Small intestine (tissue), 7 donors: ENCODE data around the gene TMED10. TPM values are rescaled to one million over a fixed set of nuclear protein-coding genes. Genes with fewer than 3 reads are reported as not detected.

ENCODE experiments used
- DNase-seq, 2 donors: peaks; one replicate each; pipeline versions ENCODE4 v3.0.0 to v3.0.0-alpha.2; 2013
- FAIRE-seq: peaks from 2 replicates; lab custom pipeline; 2012; peaks lifted over from hg19 to GRCh38; lab: Jason Lieb, UNC
- H3K27ac ChIP-seq, 3 donors: one replicate each; pipeline ENCODE4 v1.5.1; 2013; ENCODE audit warnings: low read length in 2 of 3, mild to moderate bottlenecking in 2 of 3, control low read depth in 1 of 3, inconsistent platforms in 1 of 3, low read depth in 1 of 3, moderate library complexity in 1 of 3
- H3K27me3 ChIP-seq, 3 donors: one replicate each; pipeline ENCODE4 v1.6.1; 2013; ENCODE audit warnings: low read length in 3 of 3, inconsistent platforms in 1 of 3; ENCODE audit not compliant: control insufficient read depth in 3 of 3, insufficient read depth in 3 of 3
- H3K36me3 ChIP-seq, 3 donors: one replicate each; pipeline ENCODE4 v1.6.1; 2013; ENCODE audit warnings: low read length in 3 of 3, inconsistent platforms in 1 of 3, low read depth in 1 of 3, mild to moderate bottlenecking in 1 of 3, moderate library complexity in 1 of 3; ENCODE audit not compliant: control insufficient read depth in 3 of 3, insufficient read depth in 2 of 3
- H3K4me1 ChIP-seq, 3 donors: one replicate each; pipeline ENCODE4 v1.6.1; 2013; ENCODE audit warnings: low read length in 2 of 3, inconsistent platforms in 1 of 3, low read depth in 1 of 3, mild to moderate bottlenecking in 1 of 3, moderate library complexity in 1 of 3; ENCODE audit not compliant: control insufficient read depth in 3 of 3, insufficient read depth in 2 of 3
- H3K4me3 ChIP-seq, 3 donors: one replicate each; pipeline ENCODE4 v1.5.1; 2013; ENCODE audit warnings: low read length in 3 of 3, control low read depth in 1 of 3, inconsistent platforms in 1 of 3, low read depth in 1 of 3, mild to moderate bottlenecking in 1 of 3, moderate library complexity in 1 of 3
- H3K9me3 ChIP-seq, 2 donors: one replicate each; pipeline ENCODE4 v1.6.1; 2013; ENCODE audit warnings: low read depth in 1 of 2, low read length in 1 of 2; ENCODE audit not compliant: control insufficient read depth in 2 of 2, insufficient read depth in 1 of 2
- WGBS, 3 donors: extraction: QIAGEN DNeasy Blood & Tissue Kit; methylation state at CpG; one replicate each; pipeline ENCODE4 v1.1.7; 2013; 5-methylcytosine and 5-hydroxymethylcytosine counted together
- polyA plus RNA-seq, 4 donors: library from polyadenylated mRNA; stranded (reverse) in 3 of 4; unstranded in 1 of 4; fragments of 200-250 nt in 3 of 4; fragments of 120-200 nt in 1 of 4; gene quantifications; one replicate each; pipeline versions ENCODE4 v1.2.1 to v1.2.3, GENCODE V29; 2013
- donor health status: healthy with polysubstance abuse.
- donor health status: control.
- donor health status: control.
- donor health status: Bipolar disorder and iron deficiency.
- donor health status: healthy.

The TMED10 gene
- polyA plus RNA-seq, 4 donors: 26.4 to 260 (median 135) TPM

DNA sequence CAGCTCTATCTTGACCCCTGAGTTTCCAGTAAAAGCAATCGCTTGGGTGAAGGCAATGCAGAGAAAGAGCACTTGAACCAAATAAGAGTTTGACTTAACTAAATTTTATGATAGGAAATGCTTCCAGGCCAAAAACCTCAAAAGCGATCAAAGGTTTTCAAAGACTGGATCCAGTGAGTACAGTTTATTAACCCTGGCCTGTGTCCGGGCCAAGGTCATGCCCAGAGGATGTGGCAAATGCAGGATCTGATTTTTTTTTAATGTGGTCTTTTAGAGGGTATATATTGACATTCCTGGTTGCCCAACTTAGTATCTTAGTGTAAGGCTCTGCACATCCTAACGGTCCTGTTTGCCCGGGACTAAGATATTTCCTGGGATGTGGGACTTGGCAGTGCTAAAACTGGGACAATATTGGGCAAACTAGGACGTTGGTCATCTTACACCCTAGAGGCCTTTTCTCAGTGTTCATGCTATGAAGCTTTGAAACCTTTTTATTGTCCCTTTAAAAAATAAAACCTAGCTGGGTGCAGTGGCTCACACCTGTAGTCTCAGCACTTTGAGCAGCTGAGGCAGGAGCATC, 40.1 kb upstream of the TMED10 start:
- Histone ChIP-seq H3K9me3 (no peaks in the 10 kb centered on the region), H3K27ac (no peak overlapping the region)
- no peak for FAIRE-seq

DNA sequence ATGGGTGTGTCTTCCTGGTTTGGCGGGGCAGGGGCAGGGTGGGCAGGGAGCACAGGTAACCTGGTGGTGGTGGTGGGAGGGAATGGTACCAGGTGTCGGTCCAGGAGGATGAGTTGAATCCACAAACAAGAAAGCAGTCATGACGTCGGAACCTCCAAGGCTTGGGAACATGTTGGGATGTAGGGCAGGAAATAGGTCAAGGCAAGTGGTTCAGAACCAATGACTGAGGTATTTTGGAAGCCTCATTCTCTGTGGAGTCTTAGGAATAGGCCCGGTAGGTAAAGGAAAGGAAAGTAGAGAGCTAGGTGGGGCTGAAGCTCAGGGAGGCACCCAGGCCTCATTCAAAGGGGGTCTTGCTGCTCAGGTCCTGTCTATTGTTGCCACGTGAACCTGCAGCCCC, 39.1 kb upstream of the TMED10 start:
- Histone ChIP-seq H3K4me3 (no peak overlapping the region), H3K9me3 (no peaks in the 10 kb centered on the region), H3K36me3 (no peaks in the 10 kb centered on the region), H3K27ac (no peak overlapping the region), H3K27me3 (peaks cover 0 to 2% (median 0%) of the 10 kb centered on the region in 3 donors), H3K4me1 (no peaks in the 10 kb centered on the region)
- 84 to 97% (median 87%) methylated on average over 6 of the region's 6 CpGs for WGBS, 3 donors
- FAIRE-seq: no peak
- DNase-seq: no peak

More for the DNA sequence above, 40.1 kb upstream of the TMED10 start:
- no peak for DNase-seq
- Histone ChIP-seq H3K4me3 (no peak overlapping the region), H3K4me1 (no peaks in the 10 kb centered on the region), H3K27me3 (peaks cover 0 to 2% (median 0%) of the 10 kb centered on the region in 3 donors), H3K36me3 (no peaks in the 10 kb centered on the region)
- 77 to 88% (median 84%) methylated on average over 6 of the region's 6 CpGs for WGBS, 3 donors

DNA sequence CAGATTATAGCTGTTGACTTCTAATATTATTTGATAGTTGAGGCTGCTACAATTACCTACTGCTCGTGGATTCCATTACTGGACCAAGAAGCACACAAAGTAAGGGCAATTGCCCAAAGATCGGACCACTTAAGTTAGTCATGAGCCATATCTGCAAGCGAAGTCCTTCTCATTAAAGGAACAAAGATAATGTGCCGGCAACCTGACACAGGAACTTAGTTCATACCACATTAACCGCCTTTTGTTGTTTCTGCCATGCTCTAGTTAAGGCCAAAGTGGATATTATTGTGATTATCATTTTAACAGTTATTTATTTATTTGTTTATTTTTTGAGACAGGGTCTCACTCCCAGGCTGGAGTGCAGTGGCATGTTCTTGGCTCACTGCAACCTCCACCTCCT, 38.1 kb upstream of the TMED10 start:
- Histone ChIP-seq H3K36me3 (no peaks in the 10 kb centered on the region), H3K4me3 (no peak overlapping the region), H3K27ac (no peak overlapping the region), H3K9me3 (no peaks in the 10 kb centered on the region), H3K27me3 (peaks cover 0 to 2% (median 0%) of the 10 kb centered on the region in 3 donors), H3K4me1 (no peaks in the 10 kb centered on the region)
- WGBS, 3 donors: 92 to 94% (median 94%) methylated on average over 5 of the region's 5 CpGs
- no peak for DNase-seq
- no peak for FAIRE-seq

DNA sequence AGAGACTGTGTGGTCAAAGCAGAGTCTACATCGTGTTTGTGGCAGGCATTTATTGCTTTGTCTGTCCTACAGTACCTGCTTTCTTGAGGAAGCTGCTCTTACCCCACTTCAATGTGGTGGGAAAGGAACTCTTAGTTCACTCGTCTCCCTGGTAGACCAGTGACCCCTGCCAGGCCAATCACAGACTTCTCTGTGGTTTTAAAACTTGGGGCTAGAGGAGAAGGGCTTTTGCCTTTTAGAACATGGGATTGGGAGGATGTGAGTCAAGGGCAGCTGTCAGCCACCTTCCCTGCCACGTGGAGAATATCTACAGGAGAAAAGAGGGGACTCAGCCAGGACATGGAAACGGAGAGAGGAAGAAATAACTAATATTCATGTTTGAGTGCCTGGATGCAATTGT, 36.8 kb upstream of the TMED10 start:
- Histone ChIP-seq H3K4me3 (no peak overlapping the region), H3K9me3 (no peaks in the 10 kb centered on the region), H3K27ac (no peak overlapping the region), H3K4me1 (peaks cover 0 to 9% (median 0%) of the 10 kb centered on the region in 3 donors), H3K36me3 (no peaks in the 10 kb centered on the region), H3K27me3 (peaks cover 0 to 2% (median 0%) of the 10 kb centered on the region in 3 donors)
- DNase-seq (no peak), FAIRE-seq (no peak)
- 61 to 77% (median 61%) methylated on average over 4 of the region's 4 CpGs for WGBS, 3 donors

DNA sequence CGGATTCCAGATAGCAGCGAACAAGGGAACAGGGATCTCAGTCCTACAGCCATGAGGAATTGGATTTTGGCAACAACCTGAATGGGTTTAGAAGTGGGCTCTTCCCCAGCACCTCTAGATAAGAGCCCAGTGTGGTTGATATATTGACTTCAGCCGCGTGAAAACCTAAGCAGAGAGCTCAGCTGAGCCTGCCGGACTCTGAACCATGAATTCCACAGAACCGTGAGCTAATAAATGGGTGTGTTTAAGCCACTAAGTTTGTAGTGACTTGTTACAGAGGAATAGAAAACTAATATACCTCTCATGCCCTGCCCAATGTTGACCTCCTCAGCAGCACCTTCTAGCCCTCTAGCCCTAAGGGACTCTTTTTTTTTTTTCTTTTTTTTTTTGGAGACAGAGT, 32.4 kb upstream of the TMED10 start:
- DNase-seq: peak; percentile 85 to 92
- no peak overlapping the region for H3K4me3 ChIP-seq

DNA sequence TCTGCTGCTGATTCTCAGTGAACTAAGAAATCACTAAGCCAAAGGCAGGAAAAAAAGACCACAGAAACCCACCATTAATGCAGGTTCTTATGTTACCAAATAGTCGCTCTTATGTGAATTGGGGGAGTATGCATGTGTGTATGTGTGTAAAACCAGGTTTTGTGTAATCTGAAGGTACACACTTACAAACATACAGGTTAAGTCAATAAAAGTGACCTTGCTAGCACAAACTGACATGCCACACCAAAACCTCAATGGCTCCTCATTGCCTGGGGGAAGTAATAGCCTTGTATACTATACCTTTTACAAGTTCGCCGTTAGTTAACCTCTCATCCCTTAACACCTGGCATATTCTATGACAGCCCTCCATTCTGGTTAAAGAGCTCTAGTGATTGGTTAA, 29.8 kb upstream of the TMED10 start:
- DNase-seq (no peak), FAIRE-seq (no peak)
- Histone ChIP-seq H3K9me3 (no peaks in the 10 kb centered on the region), H3K4me3 (no peak overlapping the region), H3K27ac (no peak overlapping the region), H3K36me3 (no peaks in the 10 kb centered on the region), H3K4me1 (peaks cover 0 to 47% (median 7%) of the 10 kb centered on the region in 3 donors), H3K27me3 (no peaks in the 10 kb centered on the region)
- WGBS, 3 donors: 87 to 97% (median 95%) methylated on average over 3 of the region's 3 CpGs

More for the DNA sequence above, 32.4 kb upstream of the TMED10 start:
- no peaks in the 10 kb centered on the region for H3K27me3 ChIP-seq
- no peak for FAIRE-seq
- H3K4me1 ChIP-seq: peaks cover 0 to 26% (median 2%) of the 10 kb centered on the region in 3 donors
- H3K9me3 ChIP-seq: no peaks in the 10 kb centered on the region
- WGBS, 3 donors: 38 to 77% (median 63%) methylated on average over 6 of the region's 6 CpGs
- no peaks in the 10 kb centered on the region for H3K36me3 ChIP-seq
- H3K27ac ChIP-seq: peak overlapping the region; percentile 36 to 85 (median 72)

DNA sequence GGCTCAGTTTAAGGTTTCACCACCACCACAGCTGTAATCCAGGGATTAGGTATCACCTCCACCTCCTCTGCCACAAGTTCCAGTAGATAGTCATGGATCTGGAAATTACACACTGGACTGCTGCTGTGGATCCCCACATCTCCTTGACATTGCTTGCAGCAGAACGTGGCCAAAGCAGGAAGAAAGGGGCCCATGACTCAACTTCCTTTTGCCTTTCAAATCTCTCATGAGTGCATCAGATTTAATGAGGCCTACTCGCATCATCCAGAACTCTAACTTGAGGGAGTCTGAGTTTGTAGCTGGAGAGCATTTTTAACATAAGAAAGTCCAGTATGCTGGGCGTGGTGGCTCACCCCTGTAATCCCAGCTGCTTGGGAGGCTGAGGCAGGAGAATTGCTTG, 29.2 kb upstream of the TMED10 start:
- FAIRE-seq: no peak
- 76 to 92% (median 80%) methylated on average over 3 of the region's 3 CpGs for WGBS, 3 donors
- Histone ChIP-seq H3K4me1 (peaks cover 0 to 51% (median 7%) of the 10 kb centered on the region in 3 donors), H3K36me3 (no peaks in the 10 kb centered on the region), H3K9me3 (no peaks in the 10 kb centered on the region), H3K27ac (no peak overlapping the region), H3K27me3 (no peaks in the 10 kb centered on the region), H3K4me3 (no peak overlapping the region)
- no peak for DNase-seq

DNA sequence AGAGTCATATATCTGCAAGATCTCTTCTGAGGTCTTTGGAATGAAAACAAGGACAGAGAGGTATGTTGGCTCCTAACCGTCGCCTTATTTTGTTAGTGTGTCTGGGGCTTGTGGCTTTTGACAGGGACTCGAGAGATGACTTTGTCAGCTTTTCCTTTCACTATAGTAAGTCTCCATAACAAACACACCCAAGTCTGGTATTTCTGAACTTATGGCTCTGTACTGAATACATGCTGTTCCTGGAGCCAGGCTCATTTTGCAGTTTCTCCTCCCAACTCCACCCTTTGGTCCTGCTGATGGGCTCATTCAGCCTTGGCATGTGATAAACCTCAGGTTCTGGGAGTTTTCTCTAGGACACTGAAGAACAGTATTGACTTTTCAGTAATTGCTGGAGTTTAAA, 27.7 kb upstream of the TMED10 start:
- Histone ChIP-seq H3K36me3 (no peaks in the 10 kb centered on the region), H3K27ac (peak overlapping the region; percentile 64 to 77 (median 75)), H3K4me3 (no peak overlapping the region), H3K9me3 (no peaks in the 10 kb centered on the region), H3K4me1 (peaks cover 1 to 61% (median 7%) of the 10 kb centered on the region in 3 donors), H3K27me3 (no peaks in the 10 kb centered on the region)
- WGBS, 3 donors: 9 to 43% (median 19%) methylated on average over 3 of the region's 3 CpGs
- peak; percentile 88 to 96 for DNase-seq
- no peak for FAIRE-seq

DNA sequence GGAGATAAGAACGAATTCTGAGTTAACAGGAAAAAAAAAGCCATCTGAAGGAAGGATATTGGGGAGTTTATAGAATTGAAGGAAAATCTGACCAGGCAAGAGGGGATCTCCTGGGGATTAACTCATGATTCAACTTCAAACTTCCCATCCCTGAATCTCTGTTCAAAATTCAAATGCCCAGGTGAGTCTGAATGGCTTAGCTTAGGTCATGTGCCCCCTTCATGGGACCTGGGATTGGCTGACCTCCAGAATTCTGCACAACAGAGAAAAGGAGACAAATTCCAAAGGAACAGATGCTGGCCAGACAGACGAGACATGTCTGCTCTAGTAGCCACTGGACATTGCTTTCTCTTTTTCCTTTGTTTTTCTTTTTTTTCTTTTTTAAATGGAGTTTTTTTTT, 26.2 kb upstream of the TMED10 start:
- FAIRE-seq (no peak), DNase-seq (no peak)
- Histone ChIP-seq H3K4me3 (no peak overlapping the region), H3K9me3 (no peaks in the 10 kb centered on the region), H3K27ac (peak overlapping the region in 2 of 3 donors; percentile 44 to 73), H3K4me1 (peaks cover 4 to 64% (median 5%) of the 10 kb centered on the region in 3 donors), H3K27me3 (no peaks in the 10 kb centered on the region), H3K36me3 (peaks cover 0 to 3% (median 0%) of the 10 kb centered on the region in 3 donors)
- 46 to 67% (median 50%) methylated on average over 2 of the region's 2 CpGs for WGBS, 3 donors
